ENCODE measurements around the gene RILPL2.
"Not testable (repeated sequence)": the region's sequence is repeated elsewhere in the genome, so short reads cannot be mapped to it uniquely, and the experiment has no call there.

RILPL2 gene

GRCh38 chr12:123379391-123379790, 57.1 kb downstream of the RILPL2 start:
- no peak for DNase-seq

- not testable (repeated sequence) for DNase-seq
Measured at GRCh38 chr12:123372415-123372814, 64.1 kb downstream of the RILPL2 start.

DNA sequence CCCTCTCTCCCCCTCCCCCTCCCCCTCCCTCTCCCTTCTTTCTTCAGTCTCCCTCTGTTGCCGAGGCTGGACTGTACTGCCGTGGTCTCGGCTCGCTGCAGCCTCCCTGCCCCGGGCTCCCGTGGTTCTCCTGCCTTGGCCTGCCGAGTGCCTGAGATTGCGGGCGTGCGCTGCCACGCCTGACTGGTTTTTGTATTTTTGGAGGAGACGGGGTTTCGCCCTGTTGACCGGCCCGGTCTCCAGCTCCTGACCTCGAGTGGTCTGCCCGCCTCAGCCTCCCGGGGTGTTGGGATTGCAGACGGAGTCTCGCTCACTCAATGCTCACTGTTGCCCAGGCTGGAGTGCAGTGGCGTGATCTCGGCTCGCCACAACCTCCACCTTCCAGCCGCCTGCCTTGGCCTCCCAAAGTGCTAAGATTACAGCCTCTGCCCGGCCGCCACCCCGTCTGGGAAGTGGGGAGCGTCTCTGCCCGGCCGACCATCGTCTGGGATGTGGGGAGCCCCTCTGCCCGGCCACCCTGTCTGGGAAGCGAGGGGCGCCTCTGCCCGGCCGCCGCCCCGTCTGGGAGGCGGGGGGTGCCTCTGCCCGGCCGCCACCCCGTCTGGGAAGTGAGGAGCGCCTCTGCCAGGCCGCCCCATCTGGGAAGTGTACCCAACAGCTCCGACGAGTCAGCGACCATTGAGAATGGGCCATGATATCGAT, 64.7 kb downstream of the RILPL2 start:
- not testable (repeated sequence) for DNase-seq

GRCh38 chr12:123369229-123369628, 67.3 kb downstream of the RILPL2 start:
- no peak for DNase-seq

DNA sequence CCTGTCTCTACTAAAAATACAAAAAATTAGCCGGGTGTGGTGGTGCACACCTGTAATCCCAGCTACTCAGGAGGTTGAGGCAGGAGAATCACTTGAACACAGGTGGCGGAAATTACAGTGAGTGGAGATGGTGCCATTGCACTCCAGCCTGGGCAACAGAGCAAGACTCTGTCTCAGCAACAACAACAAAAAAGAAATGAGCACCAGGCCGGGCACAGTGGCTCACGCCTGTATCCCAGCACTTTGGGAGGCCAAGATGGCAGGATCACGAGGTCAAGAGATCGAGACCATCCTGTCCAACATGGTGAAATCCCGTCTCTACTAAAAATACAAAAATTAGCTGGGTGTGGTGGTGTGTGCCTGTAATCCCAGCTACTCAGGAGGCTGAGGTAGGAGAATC, 68.1 kb downstream of the RILPL2 start:
- not testable (repeated sequence) for DNase-seq

GRCh38 chr12:123367511-123367910, 69.0 kb downstream of the RILPL2 start:
- DNase-seq, result no peak

Data from cerebellar nuclear complex (tissue), 1 donor.